Ovary (tissue), 9 donors: ENCODE data around the gene ASIC2. TPM values are rescaled to one million over a fixed set of nuclear protein-coding genes. Genes with fewer than 3 reads are reported as not detected.

Source experiments
- DNase-seq, 5 donors: peaks; one replicate each; pipeline ENCODE4 v3.0.0-alpha.2; 2019 to 2020
- H3K27ac ChIP-seq, 2 donors: fragments of 200-600 bp; one replicate each; pipeline versions ENCODE4 v1.5.1 to v1.8.0; 2019 to 2022
- H3K27me3 ChIP-seq: fragments of 200-600 bp; one replicate; pipeline ENCODE4 v1.8.0; 2022
- H3K36me3 ChIP-seq: fragments of 200-600 bp; sonication (generic); one replicate; pipeline ENCODE4 v1.5.1; 2019
- H3K4me1 ChIP-seq: one replicate; pipeline ENCODE4 v1.8.1; 2013; ENCODE audit warnings: mild to moderate bottlenecking, moderate library complexity; ENCODE audit not compliant: insufficient read depth
- H3K4me3 ChIP-seq: fragments of 200-600 bp; sonication (generic); one replicate; pipeline ENCODE4 v1.5.1; 2017
- H3K9me3 ChIP-seq, 2 donors: fragments of 200-600 bp in 1 of 2; sonication (generic) in 1 of 2; one replicate each; pipeline versions ENCODE4 v1.5.1 to v1.8.1; 2013 to 2019; ENCODE audit warnings: mild to moderate bottlenecking in 1 of 2, moderate library complexity in 1 of 2
- EP300 ChIP-seq: sonication (generic); formaldehyde crosslinking; IDR thresholded peaks from one replicate; pipeline ENCODE4 v1.6.1; 2017; ENCODE audit warnings: antibody characterized with exemption
- POLR2A ChIP-seq: fragments of 450-650 bp; IDR thresholded peaks from one replicate; pipeline ENCODE4 v1.6.1; 2017; ENCODE audit warnings: antibody characterized with exemption, mild to moderate bottlenecking, moderate library complexity
- WGBS, 3 donors: extraction: QIAGEN DNeasy Blood & Tissue Kit in 1 of 3; methylation state at CpG; one replicate each; pipeline versions ENCODE4 v1.1.5 to v1.1.7; 2013 to 2017; 5-methylcytosine and 5-hydroxymethylcytosine counted together
- intact Hi-C, 4 donors: fragments of 100-400 bp; cut with DNase I; formaldehyde crosslinking; loops; one replicate each; pipeline versions ENCODE4 v1.11.0 to v1.15.1; 2022 to 2023
- polyA plus RNA-seq, 2 donors: library from polyadenylated mRNA; stranded (reverse); fragments of 200-250 nt in 1 of 2; fragments of 350-450 nt in 1 of 2; fragmentation: Illumina TruSeq in 1 of 2; extraction: RNeasy Lipid Tissue Mini Kit (QIAGEN cat#74804) in 1 of 2; gene quantifications; one replicate each; pipeline ENCODE4 v1.2.3, GENCODE V29; 2013 to 2014
- total RNA-seq, 7 donors: library from RNA; depleted of rRNA in 2 of 7; stranded (reverse); fragments of >200 nt in 2 of 7; fragmentation: NEBNext Ultra II Directional in 3 of 7; extraction: Animal tissue kit (Norgen Biotek cat#: 25700) in 3 of 7; gene quantifications; one replicate each; pipeline versions ENCODE4 v1.1.0 to v1.2.4, GENCODE V29; 2016 to 2023
- TF ChIP-seq, protein P1 (sequence below), 3 donors: fragments of 450-650 bp in 2 of 3; fragments of 200-600 bp in 1 of 3; IDR thresholded peaks; one replicate each; pipeline versions ENCODE4 v1.5.1 to v1.8.0; 2016 to 2022; ENCODE audit warnings: antibody characterized with exemption in 3 of 3, mild to moderate bottlenecking in 1 of 3
- donor health status: DM: no; HTN: no; CAD: no; lungs with moderate emphysema.
- donor health status: DM: no; HTN: no; CAD: no.
- donor health status: Bipolar disorder and iron deficiency.
- donor health status: DM: yes; HTN: yes; CAD: no.
- donor health status: DM: no; HTN: no; CAD: no.
- donor health status: DM: yes; HTN: yes; CAD: no.

The ASIC2 gene
- total and polyA plus RNA-seq, 9 donors, result 0.04 to 1.3 (median 0.24) TPM; not detected in 2

DNA sequence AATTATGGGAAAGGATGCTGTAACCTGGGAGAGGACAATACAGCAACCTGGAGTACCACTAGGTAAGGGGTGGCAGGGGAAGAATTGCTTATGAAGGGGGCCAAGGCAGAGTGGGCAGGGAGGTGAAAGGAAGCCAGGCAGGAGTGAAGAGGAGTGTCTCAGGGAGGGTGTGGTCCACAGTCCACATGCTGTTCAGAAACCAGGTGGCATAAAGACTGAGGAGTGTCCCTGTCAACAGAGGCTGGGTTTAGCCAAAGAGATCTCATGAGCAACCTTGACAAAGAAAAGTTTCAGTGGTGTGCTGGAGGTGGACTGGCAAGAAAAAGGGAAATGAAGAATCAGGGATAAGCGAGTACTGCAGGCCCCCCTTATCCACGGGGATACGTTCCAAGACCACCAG, 213.0 kb downstream of the ASIC2 start:
- Histone ChIP-seq H3K4me1 (no peaks in the 10 kb centered on the region), H3K4me3 (no peak overlapping the region), H3K9me3 (no peaks in the 10 kb centered on the region), H3K36me3 (no peaks in the 10 kb centered on the region), H3K27me3 (no peaks in the 10 kb centered on the region), H3K27ac (no peak overlapping the region)
- no peak for DNase-seq
- WGBS, 3 donors, result 61 to 75% (median 68%) methylated on average over 3 of the region's 3 CpGs
- TF ChIP-seq POLR2A (no peak), EP300 (no peak)
- TF ChIP-seq, protein P1, sequence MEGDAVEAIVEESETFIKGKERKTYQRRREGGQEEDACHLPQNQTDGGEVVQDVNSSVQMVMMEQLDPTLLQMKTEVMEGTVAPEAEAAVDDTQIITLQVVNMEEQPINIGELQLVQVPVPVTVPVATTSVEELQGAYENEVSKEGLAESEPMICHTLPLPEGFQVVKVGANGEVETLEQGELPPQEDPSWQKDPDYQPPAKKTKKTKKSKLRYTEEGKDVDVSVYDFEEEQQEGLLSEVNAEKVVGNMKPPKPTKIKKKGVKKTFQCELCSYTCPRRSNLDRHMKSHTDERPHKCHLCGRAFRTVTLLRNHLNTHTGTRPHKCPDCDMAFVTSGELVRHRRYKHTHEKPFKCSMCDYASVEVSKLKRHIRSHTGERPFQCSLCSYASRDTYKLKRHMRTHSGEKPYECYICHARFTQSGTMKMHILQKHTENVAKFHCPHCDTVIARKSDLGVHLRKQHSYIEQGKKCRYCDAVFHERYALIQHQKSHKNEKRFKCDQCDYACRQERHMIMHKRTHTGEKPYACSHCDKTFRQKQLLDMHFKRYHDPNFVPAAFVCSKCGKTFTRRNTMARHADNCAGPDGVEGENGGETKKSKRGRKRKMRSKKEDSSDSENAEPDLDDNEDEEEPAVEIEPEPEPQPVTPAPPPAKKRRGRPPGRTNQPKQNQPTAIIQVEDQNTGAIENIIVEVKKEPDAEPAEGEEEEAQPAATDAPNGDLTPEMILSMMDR (IDR thresholded peaks at IDR 0.05), result no peak
- intact Hi-C loops, result loop anchor here in 1 of 4 donors (10.0 kb wide), 1 partner anchor 55 kb away; no protein-coding TSS in a partner anchor

DNA sequence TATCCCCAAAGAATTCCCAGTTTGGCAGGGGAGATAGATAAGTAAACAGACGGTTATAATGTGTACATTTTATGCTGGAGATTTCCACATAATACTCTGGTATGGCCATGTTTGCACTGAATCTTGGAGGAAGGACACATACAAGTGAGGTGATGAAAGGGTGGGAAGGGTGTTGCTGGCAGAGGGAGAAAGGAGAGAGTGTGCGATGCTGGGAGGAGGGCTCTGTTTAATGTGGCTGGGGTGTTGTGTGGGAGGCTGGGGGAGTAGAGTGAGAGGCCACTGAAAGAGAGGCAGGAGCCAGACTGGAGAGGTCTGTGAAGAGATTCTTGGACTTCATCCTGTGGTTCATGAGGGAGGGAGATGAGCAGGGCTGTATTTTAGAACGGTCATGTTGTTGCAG, 213.9 kb downstream of the ASIC2 start:
- TF ChIP-seq EP300 (no peak), POLR2A (no peak)
- TF ChIP-seq, protein P1 (IDR thresholded peaks at IDR 0.05), result no peak
- WGBS, 3 donors, result 10 to 21% (median 11%) methylated on average over 3 of the region's 3 CpGs
- H3K27me3 ChIP-seq, result no peaks in the 10 kb centered on the region
- H3K4me3 ChIP-seq, result no peak overlapping the region
- no peaks in the 10 kb centered on the region for H3K4me1 ChIP-seq
- no peaks in the 10 kb centered on the region for H3K9me3 ChIP-seq
- intact Hi-C loops, result loop anchor here in 1 of 4 donors (5.0 kb wide), 1 partner anchor 52 kb away; no protein-coding TSS in a partner anchor
- H3K36me3 ChIP-seq, result no peaks in the 10 kb centered on the region
- H3K27ac ChIP-seq, result no peak overlapping the region
- no peak for DNase-seq

DNA sequence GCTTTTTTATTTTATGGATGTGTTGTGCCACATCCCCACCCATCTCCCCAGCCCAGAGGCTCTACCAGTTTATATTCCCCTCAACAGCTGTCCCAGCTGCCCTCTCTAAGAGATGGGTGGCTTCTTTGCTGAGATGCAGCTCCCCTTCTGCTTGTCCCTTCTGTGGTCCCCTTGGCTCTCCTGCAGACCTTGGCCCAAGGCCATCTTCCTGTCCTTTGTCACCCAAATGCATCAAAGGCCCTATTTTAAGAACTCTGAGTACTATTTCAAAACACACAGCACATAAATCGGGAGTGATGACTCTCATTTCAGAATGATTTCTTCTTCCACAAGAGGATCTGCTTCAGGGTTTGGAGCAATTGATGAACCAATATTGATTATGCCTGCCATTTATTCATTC, 216.1 kb downstream of the ASIC2 start:
- WGBS, 3 donors, result 58 to 79% (median 69%) methylated on average over 1 of the region's 1 CpG
- no peaks in the 10 kb centered on the region for H3K27me3 ChIP-seq

DNA sequence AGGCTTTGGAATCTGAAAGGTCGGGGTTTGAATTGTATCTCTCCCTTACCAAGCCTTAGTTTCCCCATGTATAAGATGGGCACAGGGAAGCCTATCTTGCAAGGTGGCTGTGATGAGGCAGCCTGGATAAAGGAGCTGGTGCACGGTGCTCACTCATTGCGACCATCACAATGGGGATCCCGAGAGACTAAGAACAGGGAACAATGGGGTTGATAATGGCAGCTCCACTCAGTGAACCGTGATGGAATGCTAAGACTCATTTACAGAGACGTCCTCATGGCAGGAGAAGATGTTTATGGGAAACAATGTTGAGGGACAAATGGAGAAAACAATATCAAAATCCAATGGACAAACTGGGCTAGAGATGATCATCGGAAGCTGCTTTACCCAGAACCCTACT, 219.7 kb downstream of the ASIC2 start:
- TF ChIP-seq, protein P1 (IDR thresholded peaks at IDR 0.05), result no peak
- TF ChIP-seq EP300, result no peak
- no peak for TF ChIP-seq POLR2A
- Histone ChIP-seq H3K27me3 (no peaks in the 10 kb centered on the region), H3K9me3 (no peaks in the 10 kb centered on the region), H3K4me1 (no peaks in the 10 kb centered on the region), H3K27ac (no peak overlapping the region), H3K36me3 (no peaks in the 10 kb centered on the region), H3K4me3 (no peak overlapping the region)
- intact Hi-C loops, result no loop called here
- DNase-seq, result no peak
- 77 to 80% (median 77%) methylated on average over 7 of the region's 7 CpGs for WGBS, 3 donors

More for the DNA sequence above, 216.1 kb downstream of the ASIC2 start:
- Histone ChIP-seq H3K27ac (no peak overlapping the region), H3K4me1 (no peaks in the 10 kb centered on the region), H3K36me3 (no peaks in the 10 kb centered on the region), H3K4me3 (no peak overlapping the region), H3K9me3 (no peaks in the 10 kb centered on the region)
- intact Hi-C loops, result loop anchor here in 1 of 4 donors (5.0 kb wide), 1 partner anchor 50 kb away; no protein-coding TSS in a partner anchor
- no peak for TF ChIP-seq POLR2A
- TF ChIP-seq, protein P1 (IDR thresholded peaks at IDR 0.05), result no peak
- TF ChIP-seq EP300, result no peak
- DNase-seq, result no peak
